ENCODE results near the gene MTX2.

MTX2 gene

GRCh38 chr2:176325732-176326131 lies 56.5 kb downstream of the MTX2 start:
- no peak overlapping the region for H3K4me2 ChIP-seq (ENCODE audit: low read depth, low read length, poor library complexity, severe bottlenecking)
- H3K79me2 ChIP-seq (ENCODE audit: insufficient read depth, low read length): no peaks in the 10 kb centered on the region
- no peak overlapping the region for H3K4me3 ChIP-seq (ENCODE audit: insufficient read depth, low read length, poor library complexity, severe bottlenecking)
- no peaks in the 10 kb centered on the region for H3F3A ChIP-seq (ENCODE audit: insufficient read depth)
- no peak overlapping the region for H3K9ac ChIP-seq (ENCODE audit: low read length)
- 0 out of 2 replicates have a peak, but pooled peaks cover 5% of the 10 kb centered on the region for H4K20me1 ChIP-seq (ENCODE audit: low read depth, low read length)
- H3K27ac ChIP-seq (ENCODE audit: low read depth, low read length): no peak overlapping the region
- no peaks in the 10 kb centered on the region for H3K9me2 ChIP-seq (replicated peaks; ENCODE audit: insufficient read depth, low read length)
- H3K36me3 ChIP-seq (ENCODE audit: low read length): peaks cover 29% of the 10 kb centered on the region; the same call in 1 of the 2 replicates
- no peak overlapping the region for H2AFZ ChIP-seq (ENCODE audit: low read depth, low read length, severe bottlenecking)
- no peaks in the 10 kb centered on the region for H3K27me3 ChIP-seq (ENCODE audit: low read length)
- TF ChIP-seq EZH2phosphoT487 (conservative IDR thresholded peaks at IDR 0.05; ENCODE audit: low read length) (no peak), CTCF (IDR thresholded peaks at IDR 0.05; ENCODE audit: insufficient read depth, low read length, poor library complexity, severe bottlenecking) (no peak)
- H3K9me3 ChIP-seq (ENCODE audit: insufficient read depth, low read length): no peaks in the 10 kb centered on the region

DNA sequence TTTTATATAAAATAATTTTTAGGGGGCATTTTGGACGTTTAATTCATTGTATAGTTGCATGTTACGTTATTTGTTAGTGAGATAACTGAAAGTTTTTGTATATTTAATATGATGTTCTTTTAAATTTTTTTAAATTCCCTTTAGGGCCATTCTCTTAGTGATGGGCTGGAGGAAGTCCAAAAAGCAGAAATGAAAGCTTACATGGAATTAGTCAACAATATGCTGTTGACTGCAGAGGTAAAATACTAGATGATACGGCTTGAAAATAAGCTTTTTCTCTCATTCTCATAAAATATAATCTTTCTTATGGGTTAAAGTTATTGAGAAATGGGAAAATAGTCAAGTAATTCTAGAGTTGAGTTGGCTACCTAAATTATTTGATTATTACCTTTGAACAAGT lies 58.9 kb downstream of the MTX2 start:
- Histone ChIP-seq H3K9me3 (ENCODE audit: insufficient read depth, low read length) (no peaks in the 10 kb centered on the region), H3F3A (ENCODE audit: insufficient read depth) (no peaks in the 10 kb centered on the region), H3K79me2 (ENCODE audit: insufficient read depth, low read length) (no peaks in the 10 kb centered on the region), H4K20me1 (ENCODE audit: low read depth, low read length) (0 out of 2 replicates have a peak, but pooled peaks cover 5% of the 10 kb centered on the region), H3K9ac (ENCODE audit: low read length) (no peak overlapping the region), H3K27me3 (ENCODE audit: low read length) (no peaks in the 10 kb centered on the region), H3K4me3 (ENCODE audit: insufficient read depth, low read length, poor library complexity, severe bottlenecking) (no peak overlapping the region), H3K36me3 (ENCODE audit: low read length) (peaks cover 34% of the 10 kb centered on the region; the same call in 1 of the 2 replicates), H3K4me2 (ENCODE audit: low read depth, low read length, poor library complexity, severe bottlenecking) (no peak overlapping the region), H2AFZ (ENCODE audit: low read depth, low read length, severe bottlenecking) (no peak overlapping the region), H3K9me2 (replicated peaks; ENCODE audit: insufficient read depth, low read length) (no peaks in the 10 kb centered on the region), H3K27ac (ENCODE audit: low read depth, low read length) (no peak overlapping the region)
- no peak for TF ChIP-seq CTCF (IDR thresholded peaks at IDR 0.05; ENCODE audit: insufficient read depth, low read length, poor library complexity, severe bottlenecking)
- TF ChIP-seq EZH2phosphoT487 (conservative IDR thresholded peaks at IDR 0.05; ENCODE audit: low read length): no peak

DNA sequence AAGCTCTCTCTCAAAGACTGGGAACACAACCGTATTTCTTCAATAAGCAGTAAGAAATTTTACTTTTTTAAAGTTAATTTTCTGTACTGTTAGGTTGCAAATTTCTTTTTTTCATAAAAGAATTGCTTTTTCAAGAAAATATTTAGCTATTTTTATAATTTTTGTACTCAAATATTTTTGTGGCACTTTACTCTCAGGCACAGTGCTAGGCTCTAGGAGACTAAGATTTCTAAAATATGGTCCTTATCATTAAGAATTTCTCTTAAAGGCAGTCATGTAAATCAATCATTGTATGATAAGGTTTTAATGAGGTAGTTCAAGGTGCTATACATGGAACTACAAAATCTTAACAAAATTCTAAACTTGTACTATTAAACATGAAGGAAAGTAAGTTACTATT lies 61.4 kb downstream of the MTX2 start:
- Histone ChIP-seq H2AFZ (ENCODE audit: low read depth, low read length, severe bottlenecking) (no peak overlapping the region), H3K4me3 (ENCODE audit: insufficient read depth, low read length, poor library complexity, severe bottlenecking) (no peak overlapping the region), H3K27me3 (ENCODE audit: low read length) (no peaks in the 10 kb centered on the region), H3F3A (ENCODE audit: insufficient read depth) (no peaks in the 10 kb centered on the region), H3K27ac (ENCODE audit: low read depth, low read length) (no peak overlapping the region), H3K4me2 (ENCODE audit: low read depth, low read length, poor library complexity, severe bottlenecking) (no peak overlapping the region), H4K20me1 (ENCODE audit: low read depth, low read length) (no peaks in the 10 kb centered on the region), H3K9ac (ENCODE audit: low read length) (no peak overlapping the region), H3K9me3 (ENCODE audit: insufficient read depth, low read length) (no peaks in the 10 kb centered on the region), H3K36me3 (ENCODE audit: low read length) (peaks cover 34% of the 10 kb centered on the region; the same call in 1 of the 2 replicates), H3K9me2 (replicated peaks; ENCODE audit: insufficient read depth, low read length) (no peaks in the 10 kb centered on the region), H3K79me2 (ENCODE audit: insufficient read depth, low read length) (no peaks in the 10 kb centered on the region)
- TF ChIP-seq CTCF (IDR thresholded peaks at IDR 0.05; ENCODE audit: insufficient read depth, low read length, poor library complexity, severe bottlenecking): no peak
- no peak for TF ChIP-seq EZH2phosphoT487 (conservative IDR thresholded peaks at IDR 0.05; ENCODE audit: low read length)
